SU-DHL-6 (cell line): ENCODE data around the gene NHSL2.

Experiments used
- CTCF ChIP-seq: fragments of 200-600 bp; sonication (generic); IDR thresholded peaks from one replicate; pipeline ENCODE4 v1.5.1; 2017; ENCODE audit warnings: antibody characterized with exemption, mild to moderate bottlenecking, low read length, moderate library complexity; ENCODE audit not compliant: insufficient read depth, poor library complexity, severe bottlenecking
- EZH2phosphoT487 ChIP-seq: fragments of 200-600 bp; sonication (generic), shearing (Covaris generic); conservative IDR thresholded peaks from 2 replicates; pipeline ENCODE4 v1.6.1; 2018; ENCODE audit warnings: mild to moderate bottlenecking, antibody characterized with exemption, low read length, moderate library complexity, mixed read lengths

- TF ChIP-seq CTCF (no peak), EZH2phosphoT487 (no peak)
These were observed 150.4 kb downstream of the NHSL2 start for GRCh38 chrX:72060921-72061490.
